Astrocyte (in vitro differentiated cells and primary cell): Measurements from ENCODE around the gene CDKAL1. TPM values are rescaled to one million over a fixed set of nuclear protein-coding genes. Genes with fewer than 3 reads are reported as not detected.

ENCODE experiments used
- DNase-seq: peaks from one replicate; pipeline ENCODE4 v3.0.0-alpha.2; 2010; ENCODE audit warnings: low read depth
- FAIRE-seq: peaks from 2 replicates; lab custom pipeline; 2011; peaks lifted over from hg19 to GRCh38; lab: Jason Lieb, UNC
- H2AFZ ChIP-seq: 2 replicates; pipeline ENCODE4 v1.6.0; 2012; ENCODE audit warnings: low read depth, low read length, inconsistent platforms
- H3K27ac ChIP-seq: 2 replicates; pipeline ENCODE4 v1.5.1; 2011; ENCODE audit warnings: low read depth, low read length, inconsistent platforms
- H3K27me3 ChIP-seq: 2 replicates; pipeline ENCODE4 v1.6.0; 2011; ENCODE audit warnings: low read length, inconsistent platforms; ENCODE audit not compliant: insufficient read depth
- H3K36me3 ChIP-seq: 2 replicates; pipeline ENCODE4 v1.5.1; 2011; ENCODE audit warnings: low read length, inconsistent platforms; ENCODE audit not compliant: insufficient read depth
- H3K4me1 ChIP-seq: 2 replicates; pipeline ENCODE4 v1.5.1; 2011; ENCODE audit warnings: low read length, inconsistent platforms; ENCODE audit not compliant: insufficient read depth
- H3K4me2 ChIP-seq: 2 replicates; pipeline ENCODE4 v1.6.0; 2012; ENCODE audit warnings: low read length, inconsistent platforms
- H3K4me3 ChIP-seq: 2 replicates; pipeline ENCODE4 v1.5.1; 2011; ENCODE audit warnings: low read depth, mild to moderate bottlenecking, low read length, inconsistent platforms; ENCODE audit not compliant: insufficient read depth
- H3K79me2 ChIP-seq: 2 replicates; pipeline ENCODE4 v1.6.0; 2012; ENCODE audit warnings: mild to moderate bottlenecking, low read length, inconsistent platforms; ENCODE audit not compliant: insufficient read depth
- H3K9ac ChIP-seq: 2 replicates; pipeline ENCODE4 v1.6.0; 2012; ENCODE audit warnings: mild to moderate bottlenecking, low read length, inconsistent platforms
- H3K9me3 ChIP-seq: 2 replicates; pipeline ENCODE4 v1.5.1; 2012; ENCODE audit warnings: low read depth, mild to moderate bottlenecking, low read length, inconsistent platforms; ENCODE audit not compliant: insufficient read depth
- H4K20me1 ChIP-seq: 2 replicates; pipeline ENCODE4 v1.6.0; 2012; ENCODE audit warnings: low read length, inconsistent platforms; ENCODE audit not compliant: insufficient read depth
- H3K27ac Mint-ChIP-seq: one replicate; pipeline ENCODE4 v1.8.0; 2021; ENCODE audit warnings: mild to moderate bottlenecking, mixed read lengths; ENCODE audit not compliant: unreplicated experiment
- H3K27me3 Mint-ChIP-seq: one replicate; pipeline ENCODE4 v1.8.0; 2021; ENCODE audit warnings: low read depth, mixed read lengths; ENCODE audit not compliant: unreplicated experiment
- H3K36me3 Mint-ChIP-seq: one replicate; pipeline ENCODE4 v1.8.0; 2021; ENCODE audit warnings: low read depth, mixed read lengths; ENCODE audit not compliant: unreplicated experiment
- H3K4me1 Mint-ChIP-seq: one replicate; pipeline ENCODE4 v1.8.0; 2021; ENCODE audit warnings: low read depth, mixed read lengths; ENCODE audit not compliant: unreplicated experiment
- H3K4me3 Mint-ChIP-seq: one replicate; pipeline ENCODE4 v1.8.0; 2021; ENCODE audit warnings: mild to moderate bottlenecking, moderate library complexity, mixed read lengths; ENCODE audit not compliant: unreplicated experiment
- H3K9me3 Mint-ChIP-seq: one replicate; pipeline ENCODE4 v1.8.0; 2021; ENCODE audit warnings: mild to moderate bottlenecking, mixed read lengths; ENCODE audit not compliant: unreplicated experiment
- EZH2 ChIP-seq: IDR thresholded peaks from 2 replicates; pipeline ENCODE4 v1.6.1; 2012; ENCODE audit warnings: mild to moderate bottlenecking, low read length, inconsistent platforms; ENCODE audit not compliant: insufficient read depth
- total RNA-seq: library from RNA; stranded (reverse); gene quantifications from 2 replicates; pipeline ENCODE4 v1.2.1, GENCODE V29; 2021
- TF ChIP-seq, protein P1 (sequence below): IDR thresholded peaks from 2 replicates; pipeline ENCODE4 v1.5.1; 2011; ENCODE audit warnings: low read depth, mild to moderate bottlenecking, inconsistent platforms, low read length, moderate library complexity; ENCODE audit not compliant: insufficient read depth

The CDKAL1 gene
- total RNA-seq, 1 donor from 2014 or later: 13.7 TPM

DNA sequence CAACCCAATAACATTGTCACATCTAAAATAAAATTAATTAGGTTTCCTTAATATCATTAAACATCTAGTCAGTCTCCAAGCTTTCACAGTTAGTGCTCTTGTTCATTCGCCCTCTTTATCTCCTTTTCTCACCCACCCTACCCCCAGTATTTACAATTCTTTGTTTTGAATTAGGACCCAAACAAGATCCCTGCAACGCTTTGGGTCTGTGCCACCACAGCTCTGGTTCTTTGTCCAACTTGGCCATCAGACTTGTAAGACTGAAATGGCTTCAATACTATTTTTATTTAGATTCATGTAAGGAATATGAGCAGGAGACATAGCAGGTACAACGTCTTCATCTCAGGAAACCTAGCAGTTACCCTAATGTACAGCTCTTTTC lies 276.5 kb downstream of the CDKAL1 start:
- H3K79me2 ChIP-seq: no peaks in the 10 kb centered on the region
- TF ChIP-seq, protein P1, sequence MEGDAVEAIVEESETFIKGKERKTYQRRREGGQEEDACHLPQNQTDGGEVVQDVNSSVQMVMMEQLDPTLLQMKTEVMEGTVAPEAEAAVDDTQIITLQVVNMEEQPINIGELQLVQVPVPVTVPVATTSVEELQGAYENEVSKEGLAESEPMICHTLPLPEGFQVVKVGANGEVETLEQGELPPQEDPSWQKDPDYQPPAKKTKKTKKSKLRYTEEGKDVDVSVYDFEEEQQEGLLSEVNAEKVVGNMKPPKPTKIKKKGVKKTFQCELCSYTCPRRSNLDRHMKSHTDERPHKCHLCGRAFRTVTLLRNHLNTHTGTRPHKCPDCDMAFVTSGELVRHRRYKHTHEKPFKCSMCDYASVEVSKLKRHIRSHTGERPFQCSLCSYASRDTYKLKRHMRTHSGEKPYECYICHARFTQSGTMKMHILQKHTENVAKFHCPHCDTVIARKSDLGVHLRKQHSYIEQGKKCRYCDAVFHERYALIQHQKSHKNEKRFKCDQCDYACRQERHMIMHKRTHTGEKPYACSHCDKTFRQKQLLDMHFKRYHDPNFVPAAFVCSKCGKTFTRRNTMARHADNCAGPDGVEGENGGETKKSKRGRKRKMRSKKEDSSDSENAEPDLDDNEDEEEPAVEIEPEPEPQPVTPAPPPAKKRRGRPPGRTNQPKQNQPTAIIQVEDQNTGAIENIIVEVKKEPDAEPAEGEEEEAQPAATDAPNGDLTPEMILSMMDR: no peak
- no peak for TF ChIP-seq EZH2
- no peaks in the 10 kb centered on the region for H3K36me3 ChIP-seq
- Mint-ChIP-seq H3K4me3 (no peak overlapping the region), H3K4me1 (peaks cover 51% of the 10 kb centered on the region), H3K9me3 (peaks cover 6% of the 10 kb centered on the region), H3K27me3 (no peaks in the 10 kb centered on the region), H3K36me3 (peaks cover 4% of the 10 kb centered on the region), H3K27ac (peak overlapping the region; percentile 100)
- H3K27ac ChIP-seq: peak overlapping the region; percentile 99
- H3K4me1 ChIP-seq: peaks cover 8% of the 10 kb centered on the region
- peak overlapping the region; percentile 76 for H3K4me2 ChIP-seq
- H3K27me3 ChIP-seq: no peaks in the 10 kb centered on the region
- no peaks in the 10 kb centered on the region for H3K9me3 ChIP-seq
- peak overlapping the region; percentile 7 for H2AFZ ChIP-seq
- peak overlapping the region; percentile 76 for H3K9ac ChIP-seq
- no peak for DNase-seq
- H4K20me1 ChIP-seq: no peaks in the 10 kb centered on the region
- H3K4me3 ChIP-seq: no peak overlapping the region
- no peak for FAIRE-seq

DNA sequence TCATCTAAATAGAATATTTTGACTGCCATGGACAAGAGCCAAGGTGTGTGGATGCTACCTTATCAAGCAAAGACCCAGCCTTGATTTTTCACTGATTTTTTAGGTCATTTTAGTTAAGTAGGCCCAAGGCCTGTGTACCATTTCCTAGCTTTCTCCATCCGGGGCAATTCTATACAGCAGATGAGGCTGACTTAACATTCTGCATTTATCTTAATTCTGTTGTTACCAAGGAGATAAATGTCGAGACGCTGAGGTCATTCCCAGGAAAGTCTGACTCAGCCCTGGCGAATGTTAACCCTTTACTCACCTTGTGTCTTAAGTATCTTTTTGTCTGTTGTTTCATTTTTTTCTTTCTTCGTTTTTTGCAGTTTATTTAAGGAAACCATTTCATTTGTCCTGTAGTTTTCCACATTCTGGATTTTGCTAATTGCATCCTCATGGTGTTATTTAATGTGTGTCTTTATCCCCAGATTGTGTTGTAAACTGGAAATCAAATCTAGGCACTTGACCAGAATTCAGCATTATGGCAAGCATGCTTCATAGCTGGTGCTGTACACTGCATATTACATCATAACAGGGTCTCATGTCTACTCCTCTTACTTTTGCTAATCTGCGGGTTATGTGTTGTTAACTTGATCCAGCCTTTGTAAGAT lies 277.0 kb downstream of the CDKAL1 start:
- FAIRE-seq: peak; percentile 84

More for the DNA sequence above, 277.0 kb downstream of the CDKAL1 start:
- H3K27me3 Mint-ChIP-seq: no peaks in the 10 kb centered on the region
- peak overlapping the region; percentile 60 for H3K4me3 Mint-ChIP-seq
- Histone ChIP-seq H3K4me3 (no peak overlapping the region), H3K36me3 (no peaks in the 10 kb centered on the region), H3K27me3 (no peaks in the 10 kb centered on the region), H3K79me2 (no peaks in the 10 kb centered on the region), H3K4me1 (peaks cover 8% of the 10 kb centered on the region), H3K4me2 (peak overlapping the region; percentile 76), H3K9ac (peak overlapping the region; percentile 76), H2AFZ (peak overlapping the region; percentile 7), H3K27ac (peak overlapping the region; percentile 99), H4K20me1 (no peaks in the 10 kb centered on the region), H3K9me3 (no peaks in the 10 kb centered on the region)
- no peak for TF ChIP-seq EZH2
- TF ChIP-seq, protein P1: no peak
- H3K9me3 Mint-ChIP-seq: peaks cover 5% of the 10 kb centered on the region
- H3K4me1 Mint-ChIP-seq: peaks cover 56% of the 10 kb centered on the region
- peaks cover 4% of the 10 kb centered on the region for H3K36me3 Mint-ChIP-seq
- peak overlapping the region; percentile 100 for H3K27ac Mint-ChIP-seq
- DNase-seq: peak; percentile 99
